ENCODE data around the gene TMEM191C. TPM values are rescaled to one million over a fixed set of nuclear protein-coding genes. Genes with fewer than 3 reads are reported as not detected.
"Not testable (repeated sequence)": the region's sequence is repeated elsewhere in the genome, so short reads cannot be mapped to it uniquely, and the experiment has no call there.

TMEM191C gene
- polyA plus RNA-seq, 1 experiment: 0.58 TPM

DNA sequence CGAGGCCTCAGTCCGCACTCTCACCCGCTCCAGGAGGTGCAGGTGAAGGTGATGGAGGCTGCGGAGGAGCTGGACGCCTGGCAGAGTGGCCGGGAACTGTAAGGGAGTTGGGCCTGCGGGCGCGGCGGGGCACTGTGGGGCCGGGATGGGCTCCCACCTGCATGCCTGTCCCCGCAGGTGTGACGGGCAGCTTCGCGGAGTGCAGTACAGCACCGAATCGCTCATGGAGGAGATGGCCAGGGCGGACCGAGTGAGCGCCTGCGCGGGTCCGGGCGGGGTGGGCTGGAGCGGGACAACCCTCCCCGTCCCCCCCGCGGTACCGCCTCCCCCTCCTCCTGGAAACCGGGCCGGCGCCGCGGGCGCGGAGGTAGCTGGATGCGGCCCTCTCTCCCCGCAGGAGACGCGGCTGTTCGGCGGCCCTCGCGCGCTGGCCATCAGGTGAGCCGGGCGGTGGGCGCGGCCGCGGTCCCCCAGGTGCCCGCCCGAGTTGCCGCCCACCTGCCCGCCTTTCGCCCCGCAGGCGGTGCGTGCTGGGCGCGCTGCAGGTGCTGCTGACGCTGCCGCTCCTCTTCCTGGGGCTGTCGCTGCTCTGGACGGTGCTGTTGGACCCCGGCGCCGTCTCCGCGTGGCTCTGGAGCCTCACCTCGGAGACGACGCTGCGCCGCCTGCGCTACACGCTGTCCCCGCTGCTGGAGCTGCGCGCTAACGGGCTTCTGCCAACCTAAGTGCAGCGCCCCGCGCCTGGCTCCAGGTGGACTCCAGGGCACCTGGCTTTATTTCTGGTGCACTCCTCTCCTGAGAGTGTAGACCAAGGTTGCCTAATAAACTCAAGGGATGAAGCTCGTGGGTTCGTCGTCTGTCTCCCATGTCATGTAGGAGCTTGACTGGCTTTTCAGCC, 2.2 kb downstream of the TMEM191C start:
- DNase-seq (ENCODE audit: low read depth, low spot score); H3K4me3 ChIP-seq (ENCODE audit: low read depth, low read length); CTCF ChIA-PET; H3K27me3 ChIP-seq (ENCODE audit: control insufficient read depth, insufficient read depth, low read length); H3K9me3 ChIP-seq (ENCODE audit: control insufficient read depth, insufficient read depth, low read length); POLR2A ChIA-PET; H3K27ac ChIP-seq (ENCODE audit: low read depth, low read length): not testable (repeated sequence)

DNA sequence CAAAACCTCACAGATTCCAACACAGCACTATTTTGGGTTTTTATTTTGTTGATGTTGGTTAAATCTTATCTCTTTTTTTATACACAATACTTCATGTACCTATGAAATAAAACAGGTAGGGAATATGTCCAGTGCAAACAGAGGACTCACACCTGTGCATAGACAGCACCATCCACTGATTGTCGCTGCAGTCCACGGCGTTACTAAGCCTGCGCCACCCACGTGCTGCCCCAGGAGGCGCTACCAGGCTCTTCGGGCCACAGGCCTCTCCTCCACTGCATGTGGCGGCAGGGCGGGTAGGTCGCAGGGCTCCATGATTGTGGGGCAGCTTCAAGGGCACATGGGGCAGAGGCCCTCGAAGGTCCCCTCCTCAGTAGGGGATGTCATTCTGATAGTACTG, 5.8 kb downstream of the TMEM191C start:
- H3K4me3 ChIP-seq (ENCODE audit: low read depth, low read length); POLR2A ChIA-PET; H3K27ac ChIP-seq (ENCODE audit: low read depth, low read length); H3K27me3 ChIP-seq (ENCODE audit: control insufficient read depth, insufficient read depth, low read length); H3K9me3 ChIP-seq (ENCODE audit: control insufficient read depth, insufficient read depth, low read length); CTCF ChIA-PET; DNase-seq (ENCODE audit: low read depth, low spot score): not testable (repeated sequence)

DNA sequence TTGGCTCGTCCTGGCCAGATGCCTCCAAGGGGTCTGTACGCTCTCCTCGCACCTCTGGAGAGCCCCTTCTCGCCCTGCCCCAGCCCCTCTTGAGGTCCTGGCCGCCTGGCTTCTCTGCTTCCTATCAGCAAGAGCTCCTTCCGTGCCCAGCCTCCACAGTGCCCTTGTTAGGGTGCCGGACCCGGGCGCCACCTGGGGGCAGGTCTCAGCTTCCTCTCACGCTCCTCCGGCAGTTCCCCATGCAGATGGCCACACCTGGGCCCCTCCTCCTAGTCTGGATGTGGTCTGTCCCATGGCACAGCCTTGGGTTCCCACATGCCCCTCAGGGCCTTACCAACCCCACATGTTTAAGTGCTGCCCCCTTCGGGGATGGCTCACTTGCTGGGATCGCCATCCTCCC, 6.5 kb downstream of the TMEM191C start:
- DNase-seq (ENCODE audit: low read depth, low spot score); CTCF ChIA-PET; H3K9me3 ChIP-seq (ENCODE audit: control insufficient read depth, insufficient read depth, low read length); POLR2A ChIA-PET; H3K4me3 ChIP-seq (ENCODE audit: low read depth, low read length); H3K27me3 ChIP-seq (ENCODE audit: control insufficient read depth, insufficient read depth, low read length); H3K27ac ChIP-seq (ENCODE audit: low read depth, low read length): not testable (repeated sequence)

DNA sequence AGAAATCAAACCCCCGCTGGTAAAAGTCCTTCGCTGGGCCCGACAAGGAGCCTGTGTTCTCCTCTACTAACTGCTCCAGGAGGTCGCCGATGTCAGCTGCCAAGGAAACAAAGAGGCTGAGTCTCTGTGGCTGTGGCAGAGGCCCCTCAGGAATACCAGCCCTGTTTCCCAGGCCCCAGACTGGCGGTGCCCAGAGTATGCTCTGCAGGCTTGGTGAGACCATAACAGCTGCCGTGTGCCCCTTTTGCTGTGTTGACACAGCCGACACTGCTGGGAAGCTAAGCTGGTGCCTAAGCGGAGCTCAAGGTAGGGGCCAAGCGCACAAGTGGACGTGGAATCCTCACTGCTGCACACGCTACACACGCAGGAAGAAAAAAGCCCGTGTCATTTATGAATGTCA, 16.9 kb downstream of the TMEM191C start:
- CTCF ChIA-PET; H3K9me3 ChIP-seq (ENCODE audit: control insufficient read depth, insufficient read depth, low read length); DNase-seq (ENCODE audit: low read depth, low spot score); H3K4me3 ChIP-seq (ENCODE audit: low read depth, low read length); H3K27ac ChIP-seq (ENCODE audit: low read depth, low read length); POLR2A ChIA-PET; H3K27me3 ChIP-seq (ENCODE audit: control insufficient read depth, insufficient read depth, low read length): not testable (repeated sequence)

DNA sequence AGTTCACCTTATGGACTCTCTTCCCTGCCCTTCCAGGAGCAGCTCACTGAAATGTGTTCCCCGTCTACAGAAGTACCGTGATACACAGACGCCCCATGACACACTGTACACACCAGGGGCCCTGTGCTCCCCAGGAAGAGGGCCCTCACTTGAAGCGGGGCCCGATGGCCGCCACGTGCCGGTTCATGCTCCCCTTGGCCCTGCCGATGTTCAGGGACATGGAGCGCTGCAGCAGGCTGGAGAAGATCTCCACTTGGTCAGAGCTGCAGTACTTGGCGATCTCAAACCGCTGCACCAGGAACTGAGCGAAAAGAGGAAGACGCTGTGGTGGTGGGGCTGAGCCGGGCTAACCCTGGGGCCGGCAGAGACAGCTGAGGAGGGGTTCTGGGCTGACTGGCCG, 20.5 kb downstream of the TMEM191C start:
- H3K27ac ChIP-seq (ENCODE audit: low read depth, low read length); H3K9me3 ChIP-seq (ENCODE audit: control insufficient read depth, insufficient read depth, low read length); H3K4me3 ChIP-seq (ENCODE audit: low read depth, low read length); POLR2A ChIA-PET; DNase-seq (ENCODE audit: low read depth, low spot score); CTCF ChIA-PET; H3K27me3 ChIP-seq (ENCODE audit: control insufficient read depth, insufficient read depth, low read length): not testable (repeated sequence)

DNA sequence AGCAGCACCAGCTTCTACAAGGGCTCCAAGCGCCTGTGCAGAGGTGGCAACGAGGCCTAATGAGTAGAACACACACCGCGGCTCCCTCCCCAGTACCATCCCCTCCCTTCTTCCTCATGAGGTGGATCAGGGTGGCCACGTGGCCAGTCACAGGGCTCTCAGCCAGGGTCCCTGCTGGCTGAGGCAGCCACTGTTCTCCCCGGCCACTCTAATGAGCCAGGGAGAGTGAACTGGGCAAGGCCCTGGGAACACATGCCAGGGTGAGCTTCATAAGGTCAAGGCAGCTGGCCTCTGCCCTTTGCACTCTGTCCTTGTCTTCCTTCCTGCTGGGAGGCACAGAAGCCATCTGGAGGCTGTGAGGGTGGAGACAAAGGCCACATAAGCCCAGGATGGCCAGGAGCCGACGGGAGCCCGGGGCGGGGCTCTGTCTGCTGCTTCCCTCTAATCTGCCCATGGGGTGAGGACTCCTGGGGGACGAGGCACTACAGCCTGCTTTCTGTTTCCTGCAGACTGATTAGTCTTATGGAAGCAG, 22.0 kb downstream of the TMEM191C start:
- DNase-seq (ENCODE audit: low read depth, low spot score); H3K27me3 ChIP-seq (ENCODE audit: control insufficient read depth, insufficient read depth, low read length); POLR2A ChIA-PET; H3K4me3 ChIP-seq (ENCODE audit: low read depth, low read length); H3K9me3 ChIP-seq (ENCODE audit: control insufficient read depth, insufficient read depth, low read length); CTCF ChIA-PET; H3K27ac ChIP-seq (ENCODE audit: low read depth, low read length): not testable (repeated sequence)

DNA sequence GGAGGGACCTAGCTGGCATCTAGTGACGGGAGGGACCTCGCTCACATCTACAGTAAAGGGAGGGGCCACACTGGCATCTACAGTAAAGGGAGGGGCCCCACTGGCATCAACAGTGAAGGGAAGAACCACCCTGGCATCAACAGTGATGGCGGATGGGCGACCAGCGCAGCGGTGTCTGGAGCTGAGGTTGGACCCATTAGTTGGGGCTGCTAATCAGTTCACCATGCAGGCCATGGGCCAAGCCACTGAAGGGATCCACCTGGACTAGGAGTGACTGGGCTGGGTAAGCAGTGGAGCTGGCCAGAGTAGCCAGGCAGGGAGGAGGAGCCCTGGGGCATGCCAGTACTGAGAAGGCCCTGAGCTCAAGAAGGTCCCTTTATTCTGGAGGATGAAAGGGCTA, 23.4 kb downstream of the TMEM191C start:
- H3K27me3 ChIP-seq (ENCODE audit: control insufficient read depth, insufficient read depth, low read length); DNase-seq (ENCODE audit: low read depth, low spot score); H3K9me3 ChIP-seq (ENCODE audit: control insufficient read depth, insufficient read depth, low read length); POLR2A ChIA-PET; CTCF ChIA-PET; H3K4me3 ChIP-seq (ENCODE audit: low read depth, low read length); H3K27ac ChIP-seq (ENCODE audit: low read depth, low read length): not testable (repeated sequence)

DNA sequence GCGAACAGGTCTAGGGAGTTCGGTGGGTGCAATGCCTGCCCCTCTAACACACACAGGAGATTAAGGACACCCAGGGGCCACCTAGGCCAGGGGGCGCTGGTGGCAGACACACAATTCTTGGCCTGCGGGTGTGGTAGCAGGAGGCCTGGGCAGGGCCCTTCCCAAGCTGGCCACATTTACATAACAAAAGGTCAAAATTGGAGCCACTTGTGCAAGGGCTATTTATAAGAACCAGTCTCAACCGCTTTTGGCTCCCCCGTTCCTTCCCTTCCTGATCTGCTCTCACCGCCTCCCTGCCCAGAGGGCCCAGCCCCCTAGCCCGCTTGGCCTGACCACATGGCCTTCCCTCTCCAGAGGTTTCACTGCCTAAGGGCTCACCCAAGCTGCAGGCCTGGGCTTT, 25.1 kb downstream of the TMEM191C start:
- H3K27ac ChIP-seq (ENCODE audit: low read depth, low read length); H3K27me3 ChIP-seq (ENCODE audit: control insufficient read depth, insufficient read depth, low read length); H3K4me3 ChIP-seq (ENCODE audit: low read depth, low read length); DNase-seq (ENCODE audit: low read depth, low spot score); CTCF ChIA-PET; POLR2A ChIA-PET; H3K9me3 ChIP-seq (ENCODE audit: control insufficient read depth, insufficient read depth, low read length): not testable (repeated sequence)

DNA sequence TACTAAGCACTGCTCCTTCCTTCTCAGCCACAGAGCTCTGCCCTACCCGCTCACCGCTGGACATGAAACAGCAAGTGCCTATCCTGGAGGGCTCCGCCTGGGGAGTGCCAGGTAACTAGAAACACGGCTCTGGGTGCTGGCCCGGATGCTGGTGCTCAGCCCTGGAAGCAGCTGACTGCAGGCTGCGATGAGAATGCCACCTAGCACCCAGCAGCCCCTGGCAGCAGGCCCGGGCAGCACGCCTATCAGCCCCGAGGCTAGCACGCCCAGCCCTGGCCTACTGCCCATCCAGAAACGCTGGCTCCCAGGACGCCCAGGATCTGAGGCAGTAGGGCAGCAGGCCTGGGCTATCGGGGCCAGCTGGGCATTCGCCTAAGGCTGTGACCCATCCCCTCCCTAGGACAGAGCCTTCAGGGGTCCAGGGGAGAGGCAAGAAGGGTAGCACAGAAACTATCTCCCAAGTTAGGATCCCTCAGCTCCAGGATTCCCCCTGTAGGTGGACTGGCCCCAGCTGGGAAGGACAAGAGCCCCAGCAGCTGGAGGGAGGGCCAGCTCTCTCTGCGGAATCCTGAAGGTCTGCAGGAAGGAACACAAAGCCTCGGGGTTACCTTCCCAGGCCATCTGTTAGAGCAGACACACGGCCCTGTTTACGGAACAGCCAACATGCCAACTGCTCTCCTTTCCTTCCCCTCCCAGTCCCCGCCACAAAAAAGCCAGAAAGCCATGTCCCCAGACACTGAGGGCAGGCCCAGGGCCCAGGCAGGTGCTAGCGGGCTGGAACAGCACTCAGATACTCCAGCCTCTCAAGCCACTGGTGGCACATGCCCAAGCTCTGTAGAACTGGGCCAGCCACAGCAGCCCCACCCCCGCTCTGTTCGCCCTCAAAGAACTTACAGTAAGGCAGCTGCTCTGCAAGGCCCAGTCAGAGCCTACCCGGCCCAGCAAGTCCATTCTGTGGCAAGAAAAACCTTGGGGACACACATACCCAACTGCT, 26.9 kb downstream of the TMEM191C start:
- H3K4me3 ChIP-seq (ENCODE audit: low read depth, low read length); POLR2A ChIA-PET; DNase-seq (ENCODE audit: low read depth, low spot score); H3K27ac ChIP-seq (ENCODE audit: low read depth, low read length); H3K27me3 ChIP-seq (ENCODE audit: control insufficient read depth, insufficient read depth, low read length); CTCF ChIA-PET; H3K9me3 ChIP-seq (ENCODE audit: control insufficient read depth, insufficient read depth, low read length): not testable (repeated sequence)

DNA sequence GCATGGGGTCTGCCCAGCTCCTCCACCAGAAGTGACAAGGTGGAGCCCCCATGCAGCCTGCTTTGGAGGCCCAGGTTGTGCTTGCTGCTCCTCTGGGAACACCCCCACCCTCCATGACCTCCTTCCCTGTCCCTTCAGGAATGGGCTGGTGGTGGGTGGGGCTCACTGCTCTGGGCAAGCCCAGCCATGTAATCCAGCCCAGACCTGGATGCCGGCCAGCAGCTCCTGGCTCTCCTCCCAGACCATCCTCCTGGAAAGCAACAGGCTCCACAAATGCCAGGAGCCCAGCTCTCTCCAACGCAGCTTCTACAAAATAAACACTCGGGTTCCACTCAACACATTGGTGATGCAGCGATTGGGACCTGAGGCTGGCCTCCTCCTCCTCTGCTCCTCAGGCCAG, 30.8 kb downstream of the TMEM191C start:
- POLR2A ChIA-PET; H3K4me3 ChIP-seq (ENCODE audit: low read depth, low read length); H3K27ac ChIP-seq (ENCODE audit: low read depth, low read length); H3K27me3 ChIP-seq (ENCODE audit: control insufficient read depth, insufficient read depth, low read length); DNase-seq (ENCODE audit: low read depth, low spot score); CTCF ChIA-PET; H3K9me3 ChIP-seq (ENCODE audit: control insufficient read depth, insufficient read depth, low read length): not testable (repeated sequence)

DNA sequence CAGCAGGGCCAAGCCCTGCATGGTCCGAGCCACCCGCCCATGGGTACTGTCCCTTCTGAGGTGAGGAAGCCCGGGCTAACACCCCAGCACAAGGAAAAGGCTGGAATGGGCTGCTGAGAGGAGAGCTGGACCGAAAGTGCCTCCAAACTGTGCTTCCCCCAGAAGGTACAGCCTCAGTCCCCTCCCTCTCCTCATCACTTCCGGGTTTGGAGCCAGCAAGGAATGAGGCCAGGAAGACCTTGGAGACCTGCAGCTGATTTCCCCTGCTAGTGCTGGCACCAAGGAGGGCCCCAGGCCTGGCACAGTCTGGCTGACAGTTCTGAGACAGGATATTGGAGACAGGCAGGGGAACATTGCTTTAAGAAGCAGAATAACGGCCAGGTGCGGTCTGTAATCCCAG, 31.3 kb downstream of the TMEM191C start:
- CTCF ChIA-PET; POLR2A ChIA-PET; H3K27me3 ChIP-seq (ENCODE audit: control insufficient read depth, insufficient read depth, low read length); H3K4me3 ChIP-seq (ENCODE audit: low read depth, low read length); H3K9me3 ChIP-seq (ENCODE audit: control insufficient read depth, insufficient read depth, low read length); DNase-seq (ENCODE audit: low read depth, low spot score); H3K27ac ChIP-seq (ENCODE audit: low read depth, low read length): not testable (repeated sequence)

All from AG04450 (cell line).